Right lobe of liver (tissue), 6 donors: ENCODE measurements around the gene UBQLN2. TPM values are rescaled to one million over a fixed set of nuclear protein-coding genes. Genes with fewer than 3 reads are reported as not detected.
"Not testable (repeated sequence)": the region's sequence is repeated elsewhere in the genome, so short reads cannot be mapped to it uniquely, and the experiment has no call there.

Experiments
- ATAC-seq, 4 donors: fragments of 200-7000 bp; cut with Tn5 transposase; one replicate each; pipeline ENCODE4 v1.9.1; 2020; ENCODE audit warnings: mild to moderate bottlenecking in 4 of 4, moderate library complexity in 4 of 4
- DNase-seq, 3 donors: peaks; one replicate each; pipeline ENCODE4 v3.0.0-alpha.2; 2020
- H3K27ac ChIP-seq, 3 donors: fragments of 200-600 bp; one replicate each; pipeline ENCODE4 v1.8.0; 2022
- H3K27me3 ChIP-seq, 2 donors: fragments of 200-600 bp; one replicate each; pipeline ENCODE4 v1.8.0; 2022
- H3K36me3 ChIP-seq, 4 donors: fragments of 200-600 bp; sonication (generic) in 1 of 4; one replicate each; pipeline versions ENCODE4 v1.5.1 to v1.8.0; 2017 to 2022; ENCODE audit warnings: control low read depth in 1 of 4
- H3K4me1 ChIP-seq, 4 donors: fragments of 200-600 bp; sonication (generic) in 1 of 4; one replicate each; pipeline versions ENCODE4 v1.5.1 to v1.8.0; 2017 to 2022; ENCODE audit warnings: control low read depth in 1 of 4
- H3K4me3 ChIP-seq, 3 donors: fragments of 200-600 bp; one replicate each; pipeline ENCODE4 v1.8.0; 2022
- H3K9me3 ChIP-seq, 4 donors: fragments of 200-600 bp; sonication (generic) in 1 of 4; one replicate each; pipeline versions ENCODE4 v1.5.1 to v1.8.0; 2017 to 2022; ENCODE audit warnings: control low read depth in 1 of 4
- CTCF ChIP-seq, 4 donors: fragments of 200-600 bp in 3 of 4; fragments of 450-650 bp in 1 of 4; IDR thresholded peaks; one replicate each; pipeline versions ENCODE4 v1.5.1 to v1.8.0; 2016 to 2022; ENCODE audit warnings: antibody characterized with exemption in 4 of 4, mild to moderate bottlenecking in 2 of 4
- POLR2A ChIP-seq: fragments of 450-650 bp; IDR thresholded peaks from one replicate; pipeline ENCODE4 v1.6.1; 2017; ENCODE audit warnings: antibody characterized with exemption, mild to moderate bottlenecking
- WGBS: methylation state at CpG from one replicate; pipeline ENCODE4 v1.1.6; 2018; ENCODE audit warnings: low coverage, low lambda C conversion rate; ENCODE audit not compliant: insufficient coverage; ENCODE audit errors: missing lambda C conversion rate; 5-methylcytosine and 5-hydroxymethylcytosine counted together
- intact Hi-C, 2 donors: fragments of 100-400 bp; cut with DNase I; formaldehyde crosslinking; loops; one replicate each; pipeline versions ENCODE4 v1.11.2 to v1.14.1; 2022
- total RNA-seq, 6 experiments: library from RNA; depleted of rRNA in 2 of 6; stranded (reverse); fragments of >200 nt in 2 of 6; fragmentation: NEBNext Ultra II Directional in 3 of 6; extraction: Animal tissue kit (Norgen Biotek cat#: 25700) in 3 of 6; gene quantifications; one replicate each; pipeline versions ENCODE4 v1.1.0 to v1.2.4, GENCODE V29; 2016 to 2023
- donor health status: DM: no; HTN: yes; CAD: no.
- donor health status: DM: no; HTN: no; CAD: no.
- donor health status: DM: no; HTN: no; CAD: no.
- donor health status: DM: no; HTN: yes; CAD: no.
- donor health status: DM: no; HTN: yes; CAD: no.

UBQLN2 gene
- total RNA-seq, 6 experiments from 2014 or later: 11.9 to 17.7 (median 13.6) TPM

GRCh38 chrX:56588397-56589188, 25.2 kb downstream of the UBQLN2 start:
- Histone ChIP-seq H3K4me1 (no peaks in the 10 kb centered on the region), H3K9me3 (no peaks in the 10 kb centered on the region), H3K4me3 (no peak overlapping the region), H3K27ac (no peak overlapping the region), H3K27me3 (no peaks in the 10 kb centered on the region), H3K36me3 (no peaks in the 10 kb centered on the region)
- TF ChIP-seq CTCF (IDR thresholded peaks at IDR 0.05) (no peak), POLR2A (no peak)
- WGBS: 63% methylated on average over 5 of the region's 11 CpGs
- ATAC-seq: no peak
- intact Hi-C loops: no loop called here
- no peak for DNase-seq

GRCh38 chrX:56591830-56592229, 28.4 kb downstream of the UBQLN2 start:
- H3K4me1 ChIP-seq: peaks cover 0 to 11% (median 0%) of the 10 kb centered on the region in 4 donors
- WGBS: 72% methylated on average over 2 of the region's 2 CpGs
- H3K9me3 ChIP-seq, H3K27ac ChIP-seq, intact Hi-C loops, H3K27me3 ChIP-seq, H3K4me3 ChIP-seq, DNase-seq, ATAC-seq, H3K36me3 ChIP-seq: not testable (repeated sequence)

- DNase-seq (no peak), ATAC-seq (peak in 3 of 4 donors; percentile 51 to 74 (median 67))
- Histone ChIP-seq H3K27me3 (no peaks in the 10 kb centered on the region), H3K4me3 (no peak overlapping the region), H3K9me3 (no peaks in the 10 kb centered on the region), H3K4me1 (peaks cover 0 to 13% (median 0%) of the 10 kb centered on the region in 4 donors), H3K27ac (peak overlapping the region in 1 of 3 donors; percentile 61), H3K36me3 (no peaks in the 10 kb centered on the region)
- intact Hi-C loops: no loop called here
- TF ChIP-seq CTCF (IDR thresholded peaks at IDR 0.05) (no peak), POLR2A (no peak)
- 25% methylated on average over 2 of the region's 2 CpGs for WGBS
Measured at GRCh38 chrX:56600141-56600540, 36.7 kb downstream of the UBQLN2 start.

- 26% methylated on average over 3 of the region's 3 CpGs for WGBS
- TF ChIP-seq CTCF (IDR thresholded peaks at IDR 0.05) (no peak), POLR2A (no peak)
- Histone ChIP-seq H3K27ac (peak overlapping the region in 1 of 3 donors; percentile 61), H3K4me3 (no peak overlapping the region), H3K4me1 (peaks cover 0 to 8% (median 0%) of the 10 kb centered on the region in 4 donors), H3K36me3 (no peaks in the 10 kb centered on the region), H3K27me3 (no peaks in the 10 kb centered on the region), H3K9me3 (no peaks in the 10 kb centered on the region)
- peak; percentile 83 to 93 (median 88) for ATAC-seq
- intact Hi-C loops: no loop called here
- no peak for DNase-seq
Measured at GRCh38 chrX:56600987-56601386, 37.6 kb downstream of the UBQLN2 start.

GRCh38 chrX:56615282-56615681, 51.9 kb downstream of the UBQLN2 start:
- no peaks in the 10 kb centered on the region for H3K36me3 ChIP-seq
- intact Hi-C loops: no loop called here
- no peaks in the 10 kb centered on the region for H3K4me1 ChIP-seq
- H3K27ac ChIP-seq: no peak overlapping the region
- no peak for TF ChIP-seq CTCF (IDR thresholded peaks at IDR 0.05)
- TF ChIP-seq POLR2A: no peak
- DNase-seq (no peak), ATAC-seq (peak in 1 of 4 donors; percentile 33)
- no peaks in the 10 kb centered on the region for H3K27me3 ChIP-seq
- no CpG with 5 or more reads among the region's 2 CpGs for WGBS
- H3K9me3 ChIP-seq: no peaks in the 10 kb centered on the region
- H3K4me3 ChIP-seq: no peak overlapping the region
